ENCODE results near the gene MBOAT7. TPM values are rescaled to one million over a fixed set of nuclear protein-coding genes. Genes with fewer than 3 reads are reported as not detected.
A peak's percentile ranks its signal among the peaks of the same experiment; 100 is the strongest.

Gene MBOAT7
- total and polyA plus RNA-seq, 8 donors, result 48.1 to 102 (median 56.3) TPM

DNA sequence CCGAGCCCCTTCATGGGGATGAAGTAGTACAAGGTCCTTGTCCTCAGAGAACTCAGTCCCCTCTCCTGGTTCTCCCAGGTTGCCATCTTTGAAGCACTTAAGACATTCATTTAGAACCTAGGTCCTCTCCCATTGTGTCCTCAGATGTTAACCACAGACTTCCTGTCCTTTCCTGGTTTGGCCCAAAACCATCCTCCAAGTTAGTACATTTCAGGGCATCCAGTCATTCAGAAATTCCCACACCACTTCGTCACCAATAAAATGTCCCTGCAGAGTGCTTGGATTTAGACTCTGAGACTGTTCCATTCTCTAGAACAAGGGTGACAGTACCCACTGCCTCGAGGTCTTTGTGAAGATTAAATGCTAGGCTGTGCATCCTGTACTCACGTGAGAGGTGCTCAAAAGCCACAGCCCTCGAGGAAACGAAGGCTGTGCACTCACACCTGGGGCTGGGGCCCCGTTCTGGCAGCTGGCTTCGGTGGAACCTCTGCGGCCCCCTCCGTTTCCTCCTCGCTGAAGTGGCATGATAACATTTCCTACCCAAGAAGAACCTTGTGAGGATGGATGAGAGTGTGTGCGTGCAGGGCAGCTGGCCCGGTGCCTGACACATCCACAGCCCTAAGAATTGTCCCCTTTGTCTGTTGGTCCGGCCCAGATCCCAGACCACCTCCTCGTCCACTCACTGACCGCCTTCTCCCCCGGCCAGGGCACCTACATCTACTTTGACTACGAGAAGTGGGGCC is 34.6 kb downstream of the MBOAT7 start:
- no peak overlapping the region for H3K4me3 ChIP-seq
- no peak overlapping the region for H3K27ac ChIP-seq
- ATAC-seq, result no peak
- DNase-seq, result no peak
- TF ChIP-seq, protein P1, sequence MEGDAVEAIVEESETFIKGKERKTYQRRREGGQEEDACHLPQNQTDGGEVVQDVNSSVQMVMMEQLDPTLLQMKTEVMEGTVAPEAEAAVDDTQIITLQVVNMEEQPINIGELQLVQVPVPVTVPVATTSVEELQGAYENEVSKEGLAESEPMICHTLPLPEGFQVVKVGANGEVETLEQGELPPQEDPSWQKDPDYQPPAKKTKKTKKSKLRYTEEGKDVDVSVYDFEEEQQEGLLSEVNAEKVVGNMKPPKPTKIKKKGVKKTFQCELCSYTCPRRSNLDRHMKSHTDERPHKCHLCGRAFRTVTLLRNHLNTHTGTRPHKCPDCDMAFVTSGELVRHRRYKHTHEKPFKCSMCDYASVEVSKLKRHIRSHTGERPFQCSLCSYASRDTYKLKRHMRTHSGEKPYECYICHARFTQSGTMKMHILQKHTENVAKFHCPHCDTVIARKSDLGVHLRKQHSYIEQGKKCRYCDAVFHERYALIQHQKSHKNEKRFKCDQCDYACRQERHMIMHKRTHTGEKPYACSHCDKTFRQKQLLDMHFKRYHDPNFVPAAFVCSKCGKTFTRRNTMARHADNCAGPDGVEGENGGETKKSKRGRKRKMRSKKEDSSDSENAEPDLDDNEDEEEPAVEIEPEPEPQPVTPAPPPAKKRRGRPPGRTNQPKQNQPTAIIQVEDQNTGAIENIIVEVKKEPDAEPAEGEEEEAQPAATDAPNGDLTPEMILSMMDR (IDR thresholded peaks at IDR 0.05), result no peak
- intact Hi-C loops (cut with DNase I), result no loop called here
- peaks cover 0 to 85% of the 10 kb centered on the region in 2 donors for H3K36me3 ChIP-seq
- H3K9me3 ChIP-seq, result no peaks in the 10 kb centered on the region
- peaks cover 13 to 19% of the 10 kb centered on the region in 2 donors for H3K4me1 ChIP-seq
- H3K27me3 ChIP-seq, result no peaks in the 10 kb centered on the region

DNA sequence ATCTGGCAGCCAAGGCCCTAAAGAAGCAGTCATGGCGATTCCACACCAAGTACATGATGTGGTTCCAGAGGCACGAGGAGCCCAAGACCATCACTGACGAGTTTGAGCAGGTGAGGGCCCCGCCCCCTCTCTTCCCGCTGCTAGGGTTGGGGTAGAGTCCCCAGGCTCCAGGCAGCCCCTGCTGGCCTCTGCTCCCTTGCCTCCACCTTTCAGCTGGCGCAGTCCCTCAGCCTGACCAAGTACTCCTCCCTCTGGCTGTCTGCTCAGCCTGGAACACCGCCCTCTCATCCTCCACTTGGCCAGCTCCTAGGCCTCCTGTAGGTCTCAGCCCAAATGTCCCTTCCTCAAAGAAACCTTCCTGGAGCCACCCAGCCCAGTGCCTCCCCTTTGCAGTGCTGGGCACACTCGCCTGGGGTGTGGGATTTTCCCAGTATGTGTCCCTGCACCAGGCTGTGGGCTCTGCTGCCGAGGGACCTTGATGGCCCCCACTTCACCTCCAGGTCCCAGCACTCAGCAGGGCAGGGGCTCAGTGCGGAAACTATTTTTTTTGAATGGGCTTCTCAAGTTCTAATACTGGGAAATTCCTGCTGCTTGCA is 35.6 kb downstream of the MBOAT7 start:
- intact Hi-C loops (cut with DNase I), result no loop called here
- DNase-seq (no peak), ATAC-seq (no peak)
- H3K27ac ChIP-seq, result peak overlapping the region in 1 of 2 donors; percentile 18
- H3K27me3 ChIP-seq, result no peaks in the 10 kb centered on the region
- no peak overlapping the region for H3K4me3 ChIP-seq
- TF ChIP-seq, protein P1 (IDR thresholded peaks at IDR 0.05), result no peak
- peaks cover 10 to 15% of the 10 kb centered on the region in 2 donors for H3K4me1 ChIP-seq
- peaks cover under 1 to 94% of the 10 kb centered on the region in 2 donors for H3K36me3 ChIP-seq
- no peaks in the 10 kb centered on the region for H3K9me3 ChIP-seq

DNA sequence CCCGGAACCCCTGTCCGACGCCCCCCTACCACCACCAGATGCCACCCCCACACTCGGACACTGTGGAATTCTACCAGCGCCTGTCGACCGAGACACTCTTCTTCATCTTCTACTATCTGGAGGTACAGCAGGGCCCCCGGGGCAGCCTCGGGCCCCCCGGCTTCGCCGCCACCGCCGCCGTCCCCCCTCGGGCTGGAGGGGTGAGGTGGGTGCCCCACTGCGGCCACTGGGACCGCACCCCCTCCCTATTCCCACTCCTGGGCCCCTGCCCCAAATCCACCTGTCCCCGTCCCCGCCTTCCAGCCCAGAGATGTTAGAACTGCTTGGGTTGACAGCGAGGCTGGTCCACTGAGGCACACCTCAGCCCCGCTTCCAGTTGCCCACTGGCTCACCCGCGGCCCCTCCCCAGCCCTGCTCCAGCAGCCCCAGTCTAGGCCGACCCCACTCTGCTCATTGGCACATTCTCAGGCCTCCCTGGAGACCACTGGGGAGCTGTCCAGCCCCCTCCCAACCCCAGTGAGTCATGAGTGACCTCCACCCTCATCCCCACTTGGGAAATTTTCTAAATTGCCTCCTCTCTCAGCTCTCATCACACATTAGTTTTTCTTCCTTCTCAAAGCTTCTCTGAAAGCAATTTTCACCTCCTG is 36.4 kb downstream of the MBOAT7 start:
- Histone ChIP-seq H3K9me3 (no peaks in the 10 kb centered on the region), H3K36me3 (peaks cover 4 to 100% of the 10 kb centered on the region in 2 donors), H3K27ac (peak overlapping the region in 1 of 2 donors; percentile 18), H3K27me3 (no peaks in the 10 kb centered on the region), H3K4me3 (no peak overlapping the region), H3K4me1 (peaks cover 2 to 7% of the 10 kb centered on the region in 2 donors)
- TF ChIP-seq, protein P1 (IDR thresholded peaks at IDR 0.05), result no peak
- no peak for DNase-seq
- intact Hi-C loops (cut with DNase I), result no loop called here
- ATAC-seq, result no peak

DNA sequence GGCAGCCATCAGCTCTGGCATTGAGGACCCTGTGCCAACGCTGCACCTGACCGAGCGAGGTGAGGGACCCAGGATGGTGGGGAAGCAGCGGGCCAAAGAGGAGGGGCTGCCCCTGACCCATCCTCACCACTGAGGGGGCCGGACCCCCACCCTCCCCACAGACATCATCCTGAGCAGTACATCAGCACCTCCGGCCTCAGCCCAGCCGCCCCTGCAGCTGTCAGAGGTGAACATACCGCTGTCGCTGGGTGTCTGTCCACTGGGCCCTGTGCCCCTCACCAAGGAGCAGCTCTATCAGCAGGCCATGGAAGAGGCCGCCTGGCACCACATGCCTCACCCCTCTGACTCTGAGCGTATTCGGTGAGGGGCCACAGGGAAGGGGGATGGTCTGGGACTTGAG is 37.1 kb downstream of the MBOAT7 start:
- intact Hi-C loops (cut with DNase I), result no loop called here
- Histone ChIP-seq H3K4me3 (no peak overlapping the region), H3K27ac (no peak overlapping the region), H3K27me3 (no peaks in the 10 kb centered on the region), H3K4me1 (peaks cover 0 to under 1% of the 10 kb centered on the region in 2 donors), H3K36me3 (peaks cover 4 to 100% of the 10 kb centered on the region in 2 donors), H3K9me3 (no peaks in the 10 kb centered on the region)
- TF ChIP-seq, protein P1 (IDR thresholded peaks at IDR 0.05), result no peak
- DNase-seq, result no peak
- no peak for ATAC-seq

Data from left lung (tissue), 10 donors.